K562 (cell line): ENCODE data around the gene PPHLN1.

Experiments
- CHD7 ChIP-seq: fragments of 200-600 bp; sonication (generic); IDR thresholded peaks from one replicate; pipeline ENCODE4 v1.6.1; 2012; ENCODE audit warnings: mild to moderate bottlenecking, low read depth, low read length, inconsistent platforms
- CREB1 ChIP-seq, 2 experiments: sonication (generic) in 1 of 2; formaldehyde crosslinking in 1 of 2; IDR thresholded peaks; 2 replicates each; pipeline versions ENCODE4 v1.6.1 to v1.8.0; 2012 to 2022; ENCODE audit warnings: inconsistent platforms in 1 of 2, mild to moderate bottlenecking in 1 of 2, missing genetic modification reagents in 1 of 2, moderate library complexity in 1 of 2
- CSDE1 ChIP-seq, 2 experiments: fragments of 450-650 bp; IDR thresholded peaks; 2 replicates each; pipeline ENCODE4 v1.6.1; 2016; ENCODE audit warnings: mild to moderate bottlenecking in 1 of 2
- CTCF ChIP-seq, 3 experiments: IDR thresholded peaks in 2 of 3; conservative IDR thresholded peaks in 1 of 3; 2 replicates each; pipeline ENCODE4 v1.5.1; 2011 to 2012; ENCODE audit warnings: low read length in 3 of 3, mild to moderate bottlenecking in 3 of 3, control low read depth in 2 of 3, improper control_type of control experiment in 1 of 3, inconsistent platforms in 1 of 3, low read depth in 1 of 3, mixed read lengths in 1 of 3, moderate library complexity in 1 of 3; ENCODE audit not compliant: insufficient read depth in 2 of 3
- FIP1L1 ChIP-seq: fragments of 200-400 bp; formaldehyde crosslinking; IDR thresholded peaks from 2 replicates; pipeline ENCODE4 v1.6.1; 2018; ENCODE audit warnings: mild to moderate bottlenecking, low read depth, low read length; ENCODE audit not compliant: poor library complexity, severe bottlenecking
- NR2C2 ChIP-seq, 2 experiments: fragments of 200-800 bp in 1 of 2; sonication (Bioruptor generic) in 1 of 2; sonication (generic) in 1 of 2; formaldehyde crosslinking in 1 of 2; IDR thresholded peaks; 2 replicates each; pipeline versions ENCODE4 v1.6.1 to v1.8.0; 2016 to 2022; ENCODE audit warnings: mild to moderate bottlenecking in 1 of 2, missing compliant biosample characterization in 1 of 2, missing genetic modification characterization in 1 of 2, missing genetic modification reagents in 1 of 2
- RFX1 ChIP-seq: fragments of 450-650 bp; IDR thresholded peaks from 2 replicates; pipeline ENCODE4 v1.6.1; 2016; ENCODE audit warnings: mild to moderate bottlenecking, moderate library complexity
- SIN3B ChIP-seq: fragments of 450-650 bp; IDR thresholded peaks from 2 replicates; pipeline ENCODE4 v1.6.1; 2017; ENCODE audit warnings: low read depth, mild to moderate bottlenecking, moderate library complexity
- ZNF512 ChIP-seq: IDR thresholded peaks from 2 replicates; pipeline ENCODE4 v1.6.1; 2016; ENCODE audit warnings: missing genetic modification characterization, missing compliant biosample characterization
- ZNF780A ChIP-seq: fragments of 250-450 bp; sonication (Bioruptor Pico); IDR thresholded peaks from 2 replicates; pipeline ENCODE4 v1.5.0; 2021; ENCODE audit warnings: mild to moderate bottlenecking

DNA sequence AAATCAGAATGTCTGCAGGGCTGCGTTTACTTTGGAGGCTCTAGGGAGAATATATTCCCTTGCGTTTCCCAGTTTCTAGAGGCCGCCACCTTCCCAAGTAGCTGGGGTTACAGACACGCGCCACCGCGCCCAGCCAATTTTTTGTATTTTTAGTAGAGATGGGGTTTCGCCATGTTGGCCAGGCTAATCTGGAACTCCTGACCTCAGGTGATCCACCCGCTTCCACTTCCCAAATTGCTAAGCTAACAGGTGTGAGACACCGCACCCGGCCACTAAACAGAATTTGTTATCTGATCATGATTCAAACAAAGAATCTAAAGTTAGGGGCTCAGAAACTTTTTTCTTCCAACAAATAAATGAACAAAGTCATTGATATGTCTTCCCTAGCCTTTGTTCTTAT lies 114.6 kb downstream of the PPHLN1 start:
- no peak for TF ChIP-seq CREB1 (IDR thresholded peaks at IDR 0.05)
- TF ChIP-seq CREB1 (CRISPR knock-in tag; IDR thresholded peaks at IDR 0.05), result no peak
- no peak for TF ChIP-seq CTCF (IDR thresholded peaks at IDR 0.05 in 2 of 3, conservative IDR thresholded peaks at IDR 0.05 in 1 of 3; ENCODE audit: insufficient read depth in 2 of 3, low read depth in 1 of 3, low read length in 3 of 3)
- TF ChIP-seq CHD7, result no peak
- TF ChIP-seq ZNF512 (tag), result no peak
- TF ChIP-seq ZNF780A (CRISPR knock-in tag), result no peak
- no peak for TF ChIP-seq NR2C2 (CRISPR knock-in tag; IDR thresholded peaks at IDR 0.05)
- TF ChIP-seq NR2C2 (tag; IDR thresholded peaks at IDR 0.05), result no peak
- TF ChIP-seq FIP1L1, result no peak
- no peak for TF ChIP-seq SIN3B
- TF ChIP-seq RFX1, result no peak
- no peak for TF ChIP-seq CSDE1 (IDR thresholded peaks at IDR 0.05)
